COLO829 (cell line): ENCODE measurements around the gene RNF225.
"Not testable (repeated sequence)": the region's sequence is repeated elsewhere in the genome, so short reads cannot be mapped to it uniquely, and the experiment has no call there.

Source experiments
- DNase-seq: peaks from one replicate; pipeline ENCODE4 v3.0.0; 2012; ENCODE audit warnings: low spot score

The RNF225 gene

GRCh38 chr19:58387338-58388174, 7.9 kb upstream of the RNF225 start:
- DNase-seq = no peak

GRCh38 chr19:58388175-58388526, 7.3 kb upstream of the RNF225 start:
- no peak for DNase-seq

DNA sequence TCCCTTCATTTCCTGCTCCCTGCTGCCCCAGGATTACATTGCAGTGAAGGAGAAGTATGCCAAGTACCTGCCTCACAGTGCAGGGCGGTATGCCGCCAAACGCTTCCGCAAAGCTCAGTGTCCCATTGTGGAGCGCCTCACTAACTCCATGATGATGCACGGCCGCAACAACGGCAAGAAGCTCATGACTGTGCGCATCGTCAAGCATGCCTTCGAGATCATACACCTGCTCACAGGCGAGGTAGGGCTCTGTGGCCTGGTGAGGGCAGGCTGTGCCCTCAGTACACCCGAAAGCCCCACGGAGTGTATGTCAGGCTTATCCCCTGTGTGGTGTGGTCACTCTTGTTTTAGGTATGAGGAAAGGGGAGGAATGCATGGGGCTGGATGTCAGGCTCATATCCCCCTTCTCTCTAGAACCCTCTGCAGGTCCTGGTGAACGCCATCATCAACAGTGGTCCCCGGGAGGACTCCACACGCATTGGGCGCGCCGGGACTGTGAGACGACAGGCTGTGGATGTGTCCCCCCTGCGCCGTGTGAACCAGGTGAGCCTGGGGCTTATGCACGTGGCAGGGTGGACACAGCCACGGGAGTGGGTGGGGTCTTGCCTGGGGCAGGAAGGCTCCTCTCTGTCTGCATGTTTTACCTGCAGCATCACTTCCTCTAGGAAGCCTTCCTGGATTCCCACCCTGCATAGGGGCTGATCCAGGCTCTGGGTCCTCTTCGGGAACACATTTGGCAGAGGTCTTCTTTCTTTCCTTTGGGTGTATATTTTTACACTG, 2.3 kb upstream of the RNF225 start:
- no peak for DNase-seq

DNA sequence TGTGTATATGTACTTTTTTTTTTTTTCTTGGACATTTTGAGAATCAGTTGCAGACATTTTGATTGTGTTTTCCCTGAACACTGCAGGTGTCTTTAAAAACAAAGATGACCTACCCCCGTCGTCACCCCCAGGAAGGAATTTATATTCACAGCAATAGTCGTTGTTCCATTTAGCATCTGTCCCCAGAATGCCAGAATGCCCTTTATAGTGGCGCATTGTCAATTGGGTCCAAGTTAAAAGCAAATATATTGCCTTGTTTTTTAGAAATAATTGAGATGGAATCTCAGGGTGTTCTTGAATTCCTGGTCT, 1.8 kb upstream of the RNF225 start:
- DNase-seq = no peak

GRCh38 chr19:58394821-58395219, 636 bp upstream of the RNF225 start:
- no peak for DNase-seq

GRCh38 chr19:58395979-58396627, 647 bp downstream of the RNF225 start:
- DNase-seq = no peak

DNA sequence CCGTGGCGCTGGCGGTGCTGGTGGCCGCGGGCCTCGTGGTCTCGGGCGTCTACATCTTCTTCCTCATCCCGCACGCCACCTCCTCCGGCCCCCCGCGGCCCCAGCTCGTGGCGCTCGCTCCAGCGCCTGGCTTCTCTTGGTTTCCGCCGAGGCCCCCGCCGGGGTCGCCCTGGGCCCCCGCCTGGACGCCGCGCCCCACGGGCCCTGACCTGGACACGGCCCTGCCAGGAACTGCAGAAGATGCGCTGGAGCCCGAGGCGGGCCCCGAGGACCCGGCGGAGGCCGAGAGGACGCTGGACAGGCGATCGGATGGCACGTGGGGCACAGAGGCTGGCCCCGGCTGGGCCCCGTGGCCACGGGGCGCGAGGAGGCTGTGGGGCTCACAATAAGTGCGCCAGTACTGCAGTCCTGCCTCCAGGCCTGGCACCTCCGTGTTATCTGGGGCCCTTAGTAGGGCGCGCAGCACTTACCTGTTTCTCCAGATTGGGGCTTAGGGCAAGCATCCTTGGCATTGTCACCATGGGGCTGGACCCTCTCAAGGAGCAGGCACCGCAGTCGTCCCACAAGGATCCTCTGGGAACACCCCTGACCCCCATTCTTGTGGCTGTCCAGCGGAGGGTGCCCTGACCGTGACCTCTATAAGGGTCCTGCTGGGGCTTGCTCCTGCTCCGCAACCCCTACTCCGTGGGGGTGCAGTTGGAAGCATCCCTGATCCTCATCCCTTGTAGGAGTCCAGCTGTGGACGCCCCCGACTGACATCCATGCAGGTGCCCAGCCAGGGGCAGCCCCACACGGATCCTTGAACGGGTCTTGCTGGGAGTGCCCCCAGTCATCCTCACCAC, 1.5 kb downstream of the RNF225 start:
- DNase-seq = no peak

- DNase-seq = no peak
Observed at GRCh38 chr19:58397533-58398037, 2.1 kb downstream of the RNF225 start.

- no peak for DNase-seq
Observed at GRCh38 chr19:58398087-58398486, 2.6 kb downstream of the RNF225 start.

GRCh38 chr19:58398545-58398944, 3.1 kb downstream of the RNF225 start:
- no peak for DNase-seq

DNA sequence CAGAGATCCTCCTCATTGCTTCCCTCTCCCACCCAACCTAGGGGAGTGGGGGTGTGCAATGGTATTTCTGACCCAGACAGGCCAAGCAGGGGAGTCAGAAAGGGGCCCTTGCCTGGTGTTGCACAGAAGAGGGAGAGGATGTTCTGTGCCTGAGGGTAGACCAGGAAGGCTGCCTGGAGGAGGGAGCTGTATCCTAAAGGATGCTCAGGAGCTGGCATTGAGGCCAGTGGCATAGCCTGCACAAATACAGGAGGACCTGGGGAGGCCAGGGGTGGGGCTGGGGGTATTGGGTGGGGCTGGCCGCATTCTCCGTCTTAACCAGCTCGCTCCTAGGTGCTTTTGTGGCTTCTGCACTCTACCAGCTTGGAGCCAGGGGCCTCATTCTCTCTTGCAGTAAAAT, 4.4 kb downstream of the RNF225 start:
- no peak for DNase-seq

DNA sequence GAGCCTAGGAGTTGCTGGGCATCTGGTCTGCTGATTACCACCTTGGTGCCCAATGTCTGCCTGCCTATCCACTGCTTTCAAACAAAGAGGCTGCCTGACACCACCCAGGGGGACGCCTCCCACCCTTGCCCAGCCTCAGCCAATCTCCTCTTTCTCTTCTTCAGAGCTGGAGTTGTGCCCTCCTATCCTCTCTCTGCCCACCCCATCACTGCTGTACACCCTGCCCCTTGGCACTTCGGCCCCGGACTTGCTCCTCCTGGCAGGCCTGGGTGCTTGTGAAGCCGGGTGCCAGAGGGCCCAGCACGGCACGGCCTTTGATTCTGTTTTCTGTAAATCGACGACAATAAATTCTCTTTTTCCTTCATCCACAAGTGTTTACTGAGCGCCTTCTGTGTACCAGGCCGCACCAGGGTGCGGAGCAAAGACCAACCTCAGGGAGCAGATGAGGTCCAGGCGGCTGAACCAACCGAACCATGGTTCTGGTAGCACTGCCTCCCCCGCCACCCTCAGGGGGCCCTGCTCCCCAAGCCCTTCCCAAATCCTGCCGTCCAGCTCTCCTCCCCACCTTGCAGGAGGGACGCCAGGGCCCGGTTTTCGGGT, 5.0 kb downstream of the RNF225 start:
- DNase-seq = no peak

DNA sequence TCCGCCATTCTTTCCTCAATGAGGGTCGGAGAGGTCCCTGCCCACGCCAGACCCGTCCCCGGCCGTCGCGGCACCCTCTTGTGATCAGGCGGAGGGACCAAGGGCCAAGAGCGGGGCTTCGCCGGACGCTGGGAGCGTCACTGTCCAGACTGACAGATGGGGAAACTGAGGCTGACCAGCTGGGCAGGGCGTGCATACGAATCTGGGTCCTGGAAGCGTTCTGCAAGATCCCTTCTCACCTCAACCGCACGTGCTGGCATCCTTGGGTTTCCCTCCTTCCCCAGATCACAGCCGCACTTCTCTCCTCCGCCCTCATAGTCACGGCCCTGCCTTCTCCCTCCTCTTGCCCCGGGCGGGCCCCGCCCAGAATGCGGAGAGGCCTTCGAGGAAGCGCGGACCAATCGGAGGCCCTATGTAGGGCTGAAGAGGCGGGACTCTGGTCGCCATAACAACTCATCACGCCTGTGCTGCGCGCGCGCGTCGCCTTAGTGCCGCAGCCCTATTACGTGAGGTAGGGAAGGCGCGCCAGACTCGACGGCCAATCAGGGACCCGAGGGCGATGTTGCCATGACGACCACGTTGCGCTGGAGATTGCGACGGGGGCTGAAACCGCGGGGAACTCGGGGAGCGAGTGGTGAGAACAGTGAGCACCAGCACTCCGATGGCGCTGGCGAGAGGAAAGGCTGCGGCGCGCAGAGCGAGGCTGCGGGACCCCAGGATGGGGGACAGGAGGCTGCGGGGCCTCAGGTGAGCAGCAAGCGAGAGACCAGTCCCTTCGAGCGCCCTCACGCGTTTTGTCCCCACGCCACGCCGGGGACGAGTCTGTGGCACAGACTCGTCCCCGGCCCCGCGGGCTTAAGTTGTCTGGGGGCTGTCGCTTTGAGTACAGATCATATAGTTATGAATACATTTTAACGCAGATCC, 5.7 kb downstream of the RNF225 start:
- DNase-seq = peak; percentile 98

- no peak for DNase-seq
Observed at GRCh38 chr19:58401840-58402421, 6.5 kb downstream of the RNF225 start.

DNA sequence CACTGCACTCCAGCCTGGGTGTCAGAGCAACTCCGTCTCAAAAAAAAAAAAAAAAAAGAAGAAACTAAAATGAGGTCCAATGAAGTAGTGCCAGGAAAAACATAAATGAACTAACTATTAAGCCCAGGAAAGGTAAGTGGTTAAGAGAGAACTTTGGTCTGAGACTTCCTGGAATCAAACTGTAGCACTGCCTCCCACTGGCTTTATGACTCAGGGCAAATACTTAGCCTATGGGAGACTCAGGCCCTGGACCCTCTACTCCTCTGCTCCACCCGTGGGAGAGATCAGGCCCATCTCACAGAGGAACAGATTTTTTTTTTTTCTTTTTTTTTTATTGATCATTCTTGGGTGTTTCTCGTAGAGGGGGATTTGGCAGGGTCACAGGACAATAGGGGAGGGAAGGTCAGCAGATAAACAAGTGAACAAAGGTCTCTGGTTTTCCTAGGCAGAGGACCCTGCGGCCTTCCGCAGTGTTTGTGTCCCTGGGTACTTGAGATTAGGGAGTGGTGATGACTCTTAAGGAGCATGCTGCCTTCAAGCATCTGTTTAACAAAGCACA, 8.5 kb downstream of the RNF225 start:
- DNase-seq = not testable (repeated sequence)

GRCh38 chr19:58406818-58407657, 11.6 kb downstream of the RNF225 start:
- no peak for DNase-seq

DNA sequence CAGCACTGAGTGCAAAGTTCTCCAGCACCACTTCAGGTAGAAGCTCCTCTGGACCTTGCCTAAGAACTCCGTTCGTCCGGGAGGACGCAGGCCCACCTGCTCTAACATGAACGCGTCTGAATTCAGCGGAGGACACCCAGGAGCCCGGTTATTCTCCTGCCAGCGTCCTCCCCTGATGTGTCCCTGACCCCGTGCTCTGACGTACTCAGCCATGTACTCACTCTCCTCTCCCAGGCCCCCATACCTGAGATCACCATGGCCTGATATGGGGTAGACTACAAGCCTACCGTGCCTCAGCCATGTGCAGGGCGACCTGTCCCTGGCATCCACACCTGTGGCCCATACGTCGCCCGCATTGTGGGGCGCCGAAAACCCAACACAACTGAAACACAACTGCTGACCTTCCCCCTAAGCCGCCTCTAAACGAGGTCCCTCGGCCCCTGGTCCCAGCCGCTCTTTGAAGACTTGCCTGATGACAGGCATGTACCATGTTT, 12.2 kb downstream of the RNF225 start:
- DNase-seq = no peak

DNA sequence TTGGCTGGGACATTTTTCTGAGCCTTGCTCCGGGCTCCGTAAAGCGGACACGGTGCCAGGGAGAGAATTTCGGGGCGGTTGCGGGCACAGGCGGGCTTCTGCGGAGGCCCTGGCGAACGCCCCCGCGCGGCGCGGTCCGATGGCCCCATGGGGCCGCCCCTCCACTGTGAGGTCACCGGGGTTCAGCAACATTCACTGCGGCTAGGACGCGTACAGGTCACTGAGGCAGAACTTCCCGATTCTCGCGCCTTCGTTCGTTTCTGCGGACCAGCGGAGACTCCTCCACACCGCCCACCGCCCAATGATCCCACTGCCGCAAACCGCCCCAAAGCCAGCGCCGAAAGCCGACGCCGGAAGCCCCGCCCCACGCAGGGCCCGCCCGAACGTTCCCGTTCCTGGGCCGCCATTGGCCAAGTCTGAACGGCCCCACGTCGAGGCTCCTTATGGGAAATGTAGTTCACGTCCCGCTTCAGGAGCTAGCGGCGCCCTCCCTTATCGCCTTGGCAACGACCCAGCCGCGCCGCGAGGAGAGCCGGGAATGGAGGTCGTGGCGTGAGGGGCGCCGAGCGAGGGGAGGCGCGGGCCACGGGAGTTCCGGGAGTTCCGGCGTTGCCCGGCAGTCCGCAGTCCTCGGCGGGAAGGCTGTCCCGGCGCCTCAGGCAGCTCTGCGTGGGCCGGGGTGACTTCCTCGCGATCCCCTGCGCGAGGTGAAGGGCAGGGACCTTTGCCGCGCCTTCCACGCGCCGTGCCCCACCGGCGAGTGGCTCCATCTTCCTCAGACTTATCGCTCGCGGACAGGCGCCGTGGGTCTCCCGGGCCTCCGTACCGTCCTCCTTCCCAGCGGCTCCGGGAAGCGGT, 12.9 kb downstream of the RNF225 start, which contains the start of gene ZNF584:
Gene ZNF584, plus strand, starts transcription at position 498 of the 858 bp plus-strand sequence. CDS start 499 bp downstream, outside the sequence.
- peak; percentile 87 for DNase-seq
